ENCODE data around the gene WRNIP1. TPM values are rescaled to one million over a fixed set of nuclear protein-coding genes. Genes with fewer than 3 reads are reported as not detected.
A peak's percentile ranks its signal among the peaks of the same experiment; 100 is the strongest.

WRNIP1 gene
- total and polyA plus RNA-seq, 9 of the 15 experiments (the other 6 are each of a cell fraction or from before 2014, with no cell fraction given), result 13.2 to 63.6 (median 48.6) TPM

- TF ChIP-seq, protein P1, sequence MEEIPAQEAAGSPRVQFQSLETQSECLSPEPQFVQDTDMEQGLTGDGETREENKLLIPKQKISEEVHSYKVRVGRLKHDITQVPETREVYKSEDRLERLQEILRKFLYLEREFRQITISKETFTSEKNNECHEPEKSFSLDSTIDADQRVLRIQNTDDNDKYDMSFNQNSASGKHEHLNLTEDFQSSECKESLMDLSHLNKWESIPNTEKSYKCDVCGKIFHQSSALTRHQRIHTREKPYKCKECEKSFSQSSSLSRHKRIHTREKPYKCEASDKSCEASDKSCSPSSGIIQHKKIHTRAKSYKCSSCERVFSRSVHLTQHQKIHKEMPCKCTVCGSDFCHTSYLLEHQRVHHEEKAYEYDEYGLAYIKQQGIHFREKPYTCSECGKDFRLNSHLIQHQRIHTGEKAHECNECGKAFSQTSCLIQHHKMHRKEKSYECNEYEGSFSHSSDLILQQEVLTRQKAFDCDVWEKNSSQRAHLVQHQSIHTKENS (CRISPR knock-in tag; IDR thresholded peaks at IDR 0.05), result no peak
- TF ChIP-seq LCOR (CRISPR knock-in tag; IDR thresholded peaks at IDR 0.05) (peak; percentile 87), HDGF (IDR thresholded peaks at IDR 0.05) (no peak), ZFX (CRISPR knock-in tag; IDR thresholded peaks at IDR 0.05) (peak; percentile 93), ZNF644 (tag; IDR thresholded peaks at IDR 0.05; ENCODE audit: low read depth) (0 out of 2 replicates have a peak, but pooled peaks have one; percentile 10), LEF1 (IDR thresholded peaks at IDR 0.05) (no peak), PML (IDR thresholded peaks at IDR 0.05; ENCODE audit: low read length) (0 out of 2 replicates have a peak, but pooled peaks have one; percentile 57), MYC (IDR thresholded peaks at IDR 0.05; ENCODE audit: low read depth, low read length) (no peak), MYC (CRISPR knock-in tag; IDR thresholded peaks at IDR 0.05; ENCODE audit: borderline replicate concordance, low read depth) (peak; percentile 40; the same call in 1 of the 2 replicates), ZNF79 (CRISPR knock-in tag; IDR thresholded peaks at IDR 0.05; ENCODE audit: low read depth) (no peak), POLR2AphosphoS5 (IDR thresholded peaks at IDR 0.05; ENCODE audit: control insufficient read depth, insufficient read depth, low read depth, low read length) (peak; percentile 94), ZMIZ1 (IDR thresholded peaks at IDR 0.05; ENCODE audit: low read depth in 2 of 2, low read length in 2 of 2) (0 out of 4 replicates have a peak, but pooled peaks of 1 of the 2 experiments have one; percentile 10), SNRNP70 (optimal IDR thresholded peaks at IDR 0.05; ENCODE audit: low read depth, low read length) (no peak), ZNF785 (CRISPR knock-in tag; IDR thresholded peaks at IDR 0.05) (no peak), KAT7 (CRISPR knock-in tag; IDR thresholded peaks at IDR 0.05; ENCODE audit: borderline replicate concordance) (peak; percentile 70; the same call in 1 of the 2 replicates), CHD1 (IDR thresholded peaks at IDR 0.05; ENCODE audit: low read length) (peak; percentile 38), BCOR (IDR thresholded peaks at IDR 0.05) (peak; percentile 52), ARID2 (IDR thresholded peaks at IDR 0.05) (0 out of 2 replicates have a peak, but pooled peaks have one; percentile 25)
- TF ChIP-seq, protein P2, sequence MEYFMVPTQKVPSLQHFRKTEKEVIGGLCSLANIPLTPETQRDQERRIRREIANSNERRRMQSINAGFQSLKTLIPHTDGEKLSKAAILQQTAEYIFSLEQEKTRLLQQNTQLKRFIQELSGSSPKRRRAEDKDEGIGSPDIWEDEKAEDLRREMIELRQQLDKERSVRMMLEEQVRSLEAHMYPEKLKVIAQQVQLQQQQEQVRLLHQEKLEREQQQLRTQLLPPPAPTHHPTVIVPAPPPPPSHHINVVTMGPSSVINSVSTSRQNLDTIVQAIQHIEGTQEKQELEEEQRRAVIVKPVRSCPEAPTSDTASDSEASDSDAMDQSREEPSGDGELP (CRISPR knock-in tag; IDR thresholded peaks at IDR 0.05; ENCODE audit: borderline replicate concordance), result peak; percentile 14; the same call in 1 of the 2 replicates
- TF ChIP-seq, protein P3, sequence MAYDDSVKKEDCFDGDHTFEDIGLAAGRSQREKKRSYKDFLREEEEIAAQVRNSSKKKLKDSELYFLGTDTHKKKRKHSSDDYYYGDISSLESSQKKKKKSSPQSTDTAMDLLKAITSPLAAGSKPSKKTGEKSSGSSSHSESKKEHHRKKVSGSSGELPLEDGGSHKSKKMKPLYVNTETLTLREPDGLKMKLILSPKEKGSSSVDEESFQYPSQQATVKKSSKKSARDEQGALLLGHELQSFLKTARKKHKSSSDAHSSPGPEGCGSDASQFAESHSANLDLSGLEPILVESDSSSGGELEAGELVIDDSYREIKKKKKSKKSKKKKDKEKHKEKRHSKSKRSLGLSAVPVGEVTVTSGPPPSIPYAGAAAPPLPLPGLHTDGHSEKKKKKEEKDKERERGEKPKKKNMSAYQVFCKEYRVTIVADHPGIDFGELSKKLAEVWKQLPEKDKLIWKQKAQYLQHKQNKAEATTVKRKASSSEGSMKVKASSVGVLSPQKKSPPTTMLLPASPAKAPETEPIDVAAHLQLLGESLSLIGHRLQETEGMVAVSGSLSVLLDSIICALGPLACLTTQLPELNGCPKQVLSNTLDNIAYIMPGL (CRISPR knock-in tag; IDR thresholded peaks at IDR 0.05), result no peak
- TF ChIP-seq, protein P4, sequence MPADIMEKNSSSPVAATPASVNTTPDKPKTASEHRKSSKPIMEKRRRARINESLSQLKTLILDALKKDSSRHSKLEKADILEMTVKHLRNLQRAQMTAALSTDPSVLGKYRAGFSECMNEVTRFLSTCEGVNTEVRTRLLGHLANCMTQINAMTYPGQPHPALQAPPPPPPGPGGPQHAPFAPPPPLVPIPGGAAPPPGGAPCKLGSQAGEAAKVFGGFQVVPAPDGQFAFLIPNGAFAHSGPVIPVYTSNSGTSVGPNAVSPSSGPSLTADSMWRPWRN (IDR thresholded peaks at IDR 0.05; ENCODE audit: low read depth), result peak; percentile 26; the same call in 1 of the 2 replicates
These were observed 505 bp upstream of the WRNIP1 start (continued) for GRCh38 chr6:2764610-2765165.
